K562 (cell line): ENCODE data around the gene TXNL1. TPM values are rescaled to one million over a fixed set of nuclear protein-coding genes. Genes with fewer than 3 reads are reported as not detected.

Experiments used
- ELF1 ChIP-seq: fragments of 200-800 bp; sonication (Bioruptor generic); IDR thresholded peaks from 2 replicates; pipeline ENCODE4 v1.6.1; 2016; ENCODE audit warnings: missing genetic modification characterization, missing compliant biosample characterization
- polyA plus RNA-seq, 8 experiments: library from polyadenylated mRNA; depleted of rRNA in 4 of 8; stranded (reverse) in 5 of 8; unstranded in 3 of 8; fragments of >200 nt; fragmentation: Nextera tagmentation in 2 of 8; fragmentation: Illumina TruSeq in 1 of 8; extraction: Ambion mirVana in 2 of 8; extraction: Trizol in 1 of 8; gene quantifications; 2 replicates each; pipeline versions ENCODE4 v1.2.1 to v1.2.3, GENCODE V29; 2011 to 2014; ENCODE audit warnings: inconsistent platforms in 1 of 8, missing spikeins in 1 of 8
- total RNA-seq, 7 experiments: library from RNA; depleted of rRNA in 6 of 7; stranded (reverse); fragments of >200 nt in 6 of 7; fragmentation: Illumina TruSeq in 2 of 7; extraction: Trizol in 2 of 7; gene quantifications; 2 replicates each; pipeline versions ENCODE4 v1.2.1 to v1.2.3, GENCODE V29; 2011 to 2021; ENCODE audit warnings: low replicate concordance in 1 of 7
- TF ChIP-seq, protein P1 (sequence below): fragments of 450-650 bp; IDR thresholded peaks from 2 replicates; pipeline ENCODE4 v1.6.1; 2016; ENCODE audit warnings: mild to moderate bottlenecking, moderate library complexity
- TF ChIP-seq, protein P2 (sequence below): fragments of 250-450 bp; sonication (Bioruptor Pico); IDR thresholded peaks from 2 replicates; pipeline ENCODE4 v1.4.0; 2020; ENCODE audit warnings: mild to moderate bottlenecking, moderate library complexity, borderline replicate concordance

TXNL1 gene
- total and polyA plus RNA-seq, 9 of the 15 experiments (the other 6 are each of a cell fraction or from before 2014, with no cell fraction given), result 45.4 to 103 (median 65.7) TPM

DNA sequence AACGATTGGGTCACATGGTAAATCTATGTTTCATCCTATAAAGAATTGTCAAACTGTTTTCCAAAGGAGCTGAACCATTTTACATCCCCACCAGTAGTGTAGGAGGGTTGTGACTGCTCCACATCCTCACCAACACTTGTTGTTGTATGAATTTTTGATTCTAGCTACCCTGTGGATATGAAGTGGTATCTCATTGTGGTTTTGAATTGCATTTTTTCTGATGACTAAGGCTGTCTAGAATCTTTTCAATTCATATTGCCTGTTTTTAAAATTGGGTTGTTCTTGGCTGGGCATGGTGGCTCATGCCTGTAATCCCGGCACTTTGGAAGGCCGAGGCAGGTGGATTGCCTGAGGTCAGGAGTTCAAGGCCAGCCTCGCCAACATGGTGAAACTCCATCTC is 44.5 kb downstream of the TXNL1 start (continued):
- TF ChIP-seq, protein P1, sequence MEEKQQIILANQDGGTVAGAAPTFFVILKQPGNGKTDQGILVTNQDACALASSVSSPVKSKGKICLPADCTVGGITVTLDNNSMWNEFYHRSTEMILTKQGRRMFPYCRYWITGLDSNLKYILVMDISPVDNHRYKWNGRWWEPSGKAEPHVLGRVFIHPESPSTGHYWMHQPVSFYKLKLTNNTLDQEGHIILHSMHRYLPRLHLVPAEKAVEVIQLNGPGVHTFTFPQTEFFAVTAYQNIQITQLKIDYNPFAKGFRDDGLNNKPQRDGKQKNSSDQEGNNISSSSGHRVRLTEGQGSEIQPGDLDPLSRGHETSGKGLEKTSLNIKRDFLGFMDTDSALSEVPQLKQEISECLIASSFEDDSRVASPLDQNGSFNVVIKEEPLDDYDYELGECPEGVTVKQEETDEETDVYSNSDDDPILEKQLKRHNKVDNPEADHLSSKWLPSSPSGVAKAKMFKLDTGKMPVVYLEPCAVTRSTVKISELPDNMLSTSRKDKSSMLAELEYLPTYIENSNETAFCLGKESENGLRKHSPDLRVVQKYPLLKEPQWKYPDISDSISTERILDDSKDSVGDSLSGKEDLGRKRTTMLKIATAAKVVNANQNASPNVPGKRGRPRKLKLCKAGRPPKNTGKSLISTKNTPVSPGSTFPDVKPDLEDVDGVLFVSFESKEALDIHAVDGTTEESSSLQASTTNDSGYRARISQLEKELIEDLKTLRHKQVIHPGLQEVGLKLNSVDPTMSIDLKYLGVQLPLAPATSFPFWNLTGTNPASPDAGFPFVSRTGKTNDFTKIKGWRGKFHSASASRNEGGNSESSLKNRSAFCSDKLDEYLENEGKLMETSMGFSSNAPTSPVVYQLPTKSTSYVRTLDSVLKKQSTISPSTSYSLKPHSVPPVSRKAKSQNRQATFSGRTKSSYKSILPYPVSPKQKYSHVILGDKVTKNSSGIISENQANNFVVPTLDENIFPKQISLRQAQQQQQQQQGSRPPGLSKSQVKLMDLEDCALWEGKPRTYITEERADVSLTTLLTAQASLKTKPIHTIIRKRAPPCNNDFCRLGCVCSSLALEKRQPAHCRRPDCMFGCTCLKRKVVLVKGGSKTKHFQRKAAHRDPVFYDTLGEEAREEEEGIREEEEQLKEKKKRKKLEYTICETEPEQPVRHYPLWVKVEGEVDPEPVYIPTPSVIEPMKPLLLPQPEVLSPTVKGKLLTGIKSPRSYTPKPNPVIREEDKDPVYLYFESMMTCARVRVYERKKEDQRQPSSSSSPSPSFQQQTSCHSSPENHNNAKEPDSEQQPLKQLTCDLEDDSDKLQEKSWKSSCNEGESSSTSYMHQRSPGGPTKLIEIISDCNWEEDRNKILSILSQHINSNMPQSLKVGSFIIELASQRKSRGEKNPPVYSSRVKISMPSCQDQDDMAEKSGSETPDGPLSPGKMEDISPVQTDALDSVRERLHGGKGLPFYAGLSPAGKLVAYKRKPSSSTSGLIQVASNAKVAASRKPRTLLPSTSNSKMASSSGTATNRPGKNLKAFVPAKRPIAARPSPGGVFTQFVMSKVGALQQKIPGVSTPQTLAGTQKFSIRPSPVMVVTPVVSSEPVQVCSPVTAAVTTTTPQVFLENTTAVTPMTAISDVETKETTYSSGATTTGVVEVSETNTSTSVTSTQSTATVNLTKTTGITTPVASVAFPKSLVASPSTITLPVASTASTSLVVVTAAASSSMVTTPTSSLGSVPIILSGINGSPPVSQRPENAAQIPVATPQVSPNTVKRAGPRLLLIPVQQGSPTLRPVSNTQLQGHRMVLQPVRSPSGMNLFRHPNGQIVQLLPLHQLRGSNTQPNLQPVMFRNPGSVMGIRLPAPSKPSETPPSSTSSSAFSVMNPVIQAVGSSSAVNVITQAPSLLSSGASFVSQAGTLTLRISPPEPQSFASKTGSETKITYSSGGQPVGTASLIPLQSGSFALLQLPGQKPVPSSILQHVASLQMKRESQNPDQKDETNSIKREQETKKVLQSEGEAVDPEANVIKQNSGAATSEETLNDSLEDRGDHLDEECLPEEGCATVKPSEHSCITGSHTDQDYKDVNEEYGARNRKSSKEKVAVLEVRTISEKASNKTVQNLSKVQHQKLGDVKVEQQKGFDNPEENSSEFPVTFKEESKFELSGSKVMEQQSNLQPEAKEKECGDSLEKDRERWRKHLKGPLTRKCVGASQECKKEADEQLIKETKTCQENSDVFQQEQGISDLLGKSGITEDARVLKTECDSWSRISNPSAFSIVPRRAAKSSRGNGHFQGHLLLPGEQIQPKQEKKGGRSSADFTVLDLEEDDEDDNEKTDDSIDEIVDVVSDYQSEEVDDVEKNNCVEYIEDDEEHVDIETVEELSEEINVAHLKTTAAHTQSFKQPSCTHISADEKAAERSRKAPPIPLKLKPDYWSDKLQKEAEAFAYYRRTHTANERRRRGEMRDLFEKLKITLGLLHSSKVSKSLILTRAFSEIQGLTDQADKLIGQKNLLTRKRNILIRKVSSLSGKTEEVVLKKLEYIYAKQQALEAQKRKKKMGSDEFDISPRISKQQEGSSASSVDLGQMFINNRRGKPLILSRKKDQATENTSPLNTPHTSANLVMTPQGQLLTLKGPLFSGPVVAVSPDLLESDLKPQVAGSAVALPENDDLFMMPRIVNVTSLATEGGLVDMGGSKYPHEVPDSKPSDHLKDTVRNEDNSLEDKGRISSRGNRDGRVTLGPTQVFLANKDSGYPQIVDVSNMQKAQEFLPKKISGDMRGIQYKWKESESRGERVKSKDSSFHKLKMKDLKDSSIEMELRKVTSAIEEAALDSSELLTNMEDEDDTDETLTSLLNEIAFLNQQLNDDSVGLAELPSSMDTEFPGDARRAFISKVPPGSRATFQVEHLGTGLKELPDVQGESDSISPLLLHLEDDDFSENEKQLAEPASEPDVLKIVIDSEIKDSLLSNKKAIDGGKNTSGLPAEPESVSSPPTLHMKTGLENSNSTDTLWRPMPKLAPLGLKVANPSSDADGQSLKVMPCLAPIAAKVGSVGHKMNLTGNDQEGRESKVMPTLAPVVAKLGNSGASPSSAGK, result no peak
- TF ChIP-seq ELF1, result no peak
- TF ChIP-seq, protein P2, sequence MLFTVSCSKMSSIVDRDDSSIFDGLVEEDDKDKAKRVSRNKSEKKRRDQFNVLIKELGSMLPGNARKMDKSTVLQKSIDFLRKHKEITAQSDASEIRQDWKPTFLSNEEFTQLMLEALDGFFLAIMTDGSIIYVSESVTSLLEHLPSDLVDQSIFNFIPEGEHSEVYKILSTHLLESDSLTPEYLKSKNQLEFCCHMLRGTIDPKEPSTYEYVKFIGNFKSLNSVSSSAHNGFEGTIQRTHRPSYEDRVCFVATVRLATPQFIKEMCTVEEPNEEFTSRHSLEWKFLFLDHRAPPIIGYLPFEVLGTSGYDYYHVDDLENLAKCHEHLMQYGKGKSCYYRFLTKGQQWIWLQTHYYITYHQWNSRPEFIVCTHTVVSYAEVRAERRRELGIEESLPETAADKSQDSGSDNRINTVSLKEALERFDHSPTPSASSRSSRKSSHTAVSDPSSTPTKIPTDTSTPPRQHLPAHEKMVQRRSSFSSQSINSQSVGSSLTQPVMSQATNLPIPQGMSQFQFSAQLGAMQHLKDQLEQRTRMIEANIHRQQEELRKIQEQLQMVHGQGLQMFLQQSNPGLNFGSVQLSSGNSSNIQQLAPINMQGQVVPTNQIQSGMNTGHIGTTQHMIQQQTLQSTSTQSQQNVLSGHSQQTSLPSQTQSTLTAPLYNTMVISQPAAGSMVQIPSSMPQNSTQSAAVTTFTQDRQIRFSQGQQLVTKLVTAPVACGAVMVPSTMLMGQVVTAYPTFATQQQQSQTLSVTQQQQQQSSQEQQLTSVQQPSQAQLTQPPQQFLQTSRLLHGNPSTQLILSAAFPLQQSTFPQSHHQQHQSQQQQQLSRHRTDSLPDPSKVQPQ (CRISPR knock-in tag), result no peak
